ENCODE data around the gene GON4L. TPM values are rescaled to one million over a fixed set of nuclear protein-coding genes. Genes with fewer than 3 reads are reported as not detected.

GON4L gene
- total RNA-seq, 1 experiment from 2014 or later, result 31.2 TPM

DNA sequence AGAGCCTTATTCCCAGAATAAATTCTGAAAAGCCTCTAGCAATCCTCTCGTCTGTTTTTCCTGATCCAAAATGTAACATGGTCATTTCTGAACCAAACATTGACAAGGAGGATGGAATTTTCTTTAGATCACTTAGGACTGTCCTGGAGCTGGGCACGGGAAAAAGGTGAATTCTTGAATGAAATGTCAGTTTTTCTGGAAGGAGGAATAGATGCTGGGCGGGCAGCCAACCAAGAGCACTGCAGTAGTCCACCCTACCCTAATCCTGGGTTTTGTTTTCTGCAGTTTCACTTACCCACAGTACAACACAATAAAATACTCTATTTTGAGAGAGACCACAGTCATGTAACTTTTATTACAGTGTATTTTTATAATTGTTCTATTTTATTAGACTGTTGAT lies 33.2 kb upstream of the GON4L start:
- Histone ChIP-seq H3K4me2 (ENCODE audit: low read length) (no peak overlapping the region), H3K9me2 (replicated peaks; ENCODE audit: low read length) (no peaks in the 10 kb centered on the region), H3K4me1 (ENCODE audit: insufficient read depth, low read length) (peaks cover 30% of the 10 kb centered on the region), H3K27ac (ENCODE audit: low read length) (no peak overlapping the region), H2AFZ (ENCODE audit: low read length) (no peak overlapping the region), H3K9ac (ENCODE audit: low read length) (no peak overlapping the region), H3K4me3 (ENCODE audit: low read length) (no peak overlapping the region), H3F3A (ENCODE audit: low read length, unreplicated experiment) (peaks cover 15% of the 10 kb centered on the region), H3K9me3 (ENCODE audit: low read length) (no peaks in the 10 kb centered on the region), H3K79me2 (ENCODE audit: low read length) (no peaks in the 10 kb centered on the region), H4K20me1 (ENCODE audit: low read length) (no peaks in the 10 kb centered on the region), H3K36me3 (ENCODE audit: low read depth, low read length) (no peaks in the 10 kb centered on the region), H3K27me3 (ENCODE audit: low read length) (no peaks in the 10 kb centered on the region)
- ChIA-PET CTCF (no interaction called here), POLR2A (ENCODE audit: unreplicated experiment) (no interaction called here)
- ATAC-seq (no peak), DNase-seq (no peak)
- TF ChIP-seq, protein P1, sequence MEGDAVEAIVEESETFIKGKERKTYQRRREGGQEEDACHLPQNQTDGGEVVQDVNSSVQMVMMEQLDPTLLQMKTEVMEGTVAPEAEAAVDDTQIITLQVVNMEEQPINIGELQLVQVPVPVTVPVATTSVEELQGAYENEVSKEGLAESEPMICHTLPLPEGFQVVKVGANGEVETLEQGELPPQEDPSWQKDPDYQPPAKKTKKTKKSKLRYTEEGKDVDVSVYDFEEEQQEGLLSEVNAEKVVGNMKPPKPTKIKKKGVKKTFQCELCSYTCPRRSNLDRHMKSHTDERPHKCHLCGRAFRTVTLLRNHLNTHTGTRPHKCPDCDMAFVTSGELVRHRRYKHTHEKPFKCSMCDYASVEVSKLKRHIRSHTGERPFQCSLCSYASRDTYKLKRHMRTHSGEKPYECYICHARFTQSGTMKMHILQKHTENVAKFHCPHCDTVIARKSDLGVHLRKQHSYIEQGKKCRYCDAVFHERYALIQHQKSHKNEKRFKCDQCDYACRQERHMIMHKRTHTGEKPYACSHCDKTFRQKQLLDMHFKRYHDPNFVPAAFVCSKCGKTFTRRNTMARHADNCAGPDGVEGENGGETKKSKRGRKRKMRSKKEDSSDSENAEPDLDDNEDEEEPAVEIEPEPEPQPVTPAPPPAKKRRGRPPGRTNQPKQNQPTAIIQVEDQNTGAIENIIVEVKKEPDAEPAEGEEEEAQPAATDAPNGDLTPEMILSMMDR (conservative IDR thresholded peaks at IDR 0.05; ENCODE audit: low read depth, low read length), result no peak
- TF ChIP-seq EZH2phosphoT487 (IDR thresholded peaks at IDR 0.05; ENCODE audit: borderline replicate concordance, low read length) (no peak), EZH2 (IDR thresholded peaks at IDR 0.05; ENCODE audit: low read length, unreplicated experiment) (no peak)
- intact Hi-C loops (cut with micrococcal nuclease), result no loop called here
- no TSS peak for BruUV-seq (replicated peaks)

- ChIA-PET POLR2A (ENCODE audit: unreplicated experiment) (no interaction called here), CTCF (no interaction called here)
- Histone ChIP-seq H3K4me1 (ENCODE audit: insufficient read depth, low read length) (peaks cover 36% of the 10 kb centered on the region), H3K9me2 (replicated peaks; ENCODE audit: low read length) (no peaks in the 10 kb centered on the region), H3F3A (ENCODE audit: low read length, unreplicated experiment) (peaks cover 15% of the 10 kb centered on the region), H3K4me3 (ENCODE audit: low read length) (no peak overlapping the region), H3K4me2 (ENCODE audit: low read length) (no peak overlapping the region), H3K79me2 (ENCODE audit: low read length) (no peaks in the 10 kb centered on the region), H3K9me3 (ENCODE audit: low read length) (no peaks in the 10 kb centered on the region), H4K20me1 (ENCODE audit: low read length) (no peaks in the 10 kb centered on the region), H3K9ac (ENCODE audit: low read length) (no peak overlapping the region), H3K27me3 (ENCODE audit: low read length) (no peaks in the 10 kb centered on the region), H3K36me3 (ENCODE audit: low read depth, low read length) (no peaks in the 10 kb centered on the region), H2AFZ (ENCODE audit: low read length) (no peak overlapping the region), H3K27ac (ENCODE audit: low read length) (no peak overlapping the region)
- TF ChIP-seq, protein P1 (conservative IDR thresholded peaks at IDR 0.05; ENCODE audit: low read depth, low read length), result no peak
- TF ChIP-seq EZH2phosphoT487 (IDR thresholded peaks at IDR 0.05; ENCODE audit: borderline replicate concordance, low read length) (no peak), EZH2 (IDR thresholded peaks at IDR 0.05; ENCODE audit: low read length, unreplicated experiment) (no peak)
- intact Hi-C loops (cut with micrococcal nuclease), result no loop called here
- no peak for ATAC-seq
- DNase-seq, result no peak
- no TSS peak for BruUV-seq (replicated peaks)
These were observed 32.6 kb upstream of the GON4L start for GRCh38 chr1:155889566-155889965.

- POLR2A ChIA-PET (ENCODE audit: unreplicated experiment), result no interaction called here
- H3K4me1 ChIP-seq (ENCODE audit: insufficient read depth, low read length), result peaks cover 31% of the 10 kb centered on the region
- H3K4me2 ChIP-seq (ENCODE audit: low read length), result no peak overlapping the region
- no peak overlapping the region for H2AFZ ChIP-seq (ENCODE audit: low read length)
- H3K4me3 ChIP-seq (ENCODE audit: low read length), result no peak overlapping the region
- CTCF ChIA-PET, result no interaction called here
- no peaks in the 10 kb centered on the region for H3K27me3 ChIP-seq (ENCODE audit: low read length)
- intact Hi-C loops (cut with micrococcal nuclease), result no loop called here
- no peaks in the 10 kb centered on the region for H4K20me1 ChIP-seq (ENCODE audit: low read length)
- no TSS peak for BruUV-seq (replicated peaks)
- no peaks in the 10 kb centered on the region for H3K79me2 ChIP-seq (ENCODE audit: low read length)
- H3K27ac ChIP-seq (ENCODE audit: low read length), result no peak overlapping the region
- ATAC-seq (no peak), DNase-seq (no peak)
- peaks cover 7% of the 10 kb centered on the region for H3F3A ChIP-seq (ENCODE audit: low read length, unreplicated experiment)
- H3K9me2 ChIP-seq (replicated peaks; ENCODE audit: low read length), result no peaks in the 10 kb centered on the region
- H3K9ac ChIP-seq (ENCODE audit: low read length), result no peak overlapping the region
- TF ChIP-seq EZH2phosphoT487 (IDR thresholded peaks at IDR 0.05; ENCODE audit: borderline replicate concordance, low read length), result no peak
- TF ChIP-seq, protein P1 (conservative IDR thresholded peaks at IDR 0.05; ENCODE audit: low read depth, low read length), result no peak
- no peak for TF ChIP-seq EZH2 (IDR thresholded peaks at IDR 0.05; ENCODE audit: low read length, unreplicated experiment)
- no peaks in the 10 kb centered on the region for H3K9me3 ChIP-seq (ENCODE audit: low read length)
- no peaks in the 10 kb centered on the region for H3K36me3 ChIP-seq (ENCODE audit: low read depth, low read length)
These were observed 31.5 kb upstream of the GON4L start for GRCh38 chr1:155888481-155888880.

Data from PC-3 (cell line).